ENCODE results near the gene PFKL.

PFKL gene

GRCh38 chr21:44365251-44365966 lies 65.6 kb downstream of the PFKL start:
- DNase-seq = no peak

GRCh38 chr21:44365967-44366585 lies 66.2 kb downstream of the PFKL start:
- DNase-seq = no peak

- no peak for DNase-seq
These were observed 66.8 kb downstream of the PFKL start for GRCh38 chr21:44366586-44367211.

GRCh38 chr21:44368711-44369446 lies 69.0 kb downstream of the PFKL start:
- DNase-seq = no peak

GRCh38 chr21:44370027-44370735 lies 70.3 kb downstream of the PFKL start:
- DNase-seq = no peak

- no peak for DNase-seq
These were observed 71.0 kb downstream of the PFKL start for GRCh38 chr21:44370786-44371410.

GRCh38 chr21:44371596-44371995 lies 71.7 kb downstream of the PFKL start:
- DNase-seq = no peak

GRCh38 chr21:44372616-44373015 lies 72.8 kb downstream of the PFKL start:
- no peak for DNase-seq

- DNase-seq = no peak
These were observed 74.9 kb downstream of the PFKL start for GRCh38 chr21:44374601-44375280.

- no peak for DNase-seq
These were observed 75.4 kb downstream of the PFKL start for GRCh38 chr21:44375281-44375651.

- DNase-seq = no peak
These were observed 75.9 kb downstream of the PFKL start for GRCh38 chr21:44375761-44376241.

- no peak for DNase-seq
These were observed 76.8 kb downstream of the PFKL start for GRCh38 chr21:44376606-44377005.

Measured in DMS79 (cell line).